ENCODE data around the gene PPP2R2C.

Gene PPP2R2C

GRCh38 chr4:6426571-6427438 lies 45.6 kb downstream of the PPP2R2C start:
- in situ Hi-C loops (cut with MboI; ENCODE audit: low sequenced_read_pairs) = no loop called here

- in situ Hi-C loops (cut with MboI; ENCODE audit: low sequenced_read_pairs) = no loop called here
These were observed 46.5 kb downstream of the PPP2R2C start for GRCh38 chr4:6425911-6426310.

- in situ Hi-C loops (cut with MboI; ENCODE audit: low sequenced_read_pairs) = no loop called here
These were observed 47.1 kb downstream of the PPP2R2C start for GRCh38 chr4:6425336-6425735.

- in situ Hi-C loops (cut with MboI; ENCODE audit: low sequenced_read_pairs) = no loop called here
These were observed 48.0 kb downstream of the PPP2R2C start for GRCh38 chr4:6424425-6424824.

GRCh38 chr4:6423575-6423974 lies 48.8 kb downstream of the PPP2R2C start:
- in situ Hi-C loops (cut with MboI; ENCODE audit: low sequenced_read_pairs) = no loop called here

GRCh38 chr4:6422866-6423265 lies 49.5 kb downstream of the PPP2R2C start:
- in situ Hi-C loops (cut with MboI; ENCODE audit: low sequenced_read_pairs) = no loop called here

- in situ Hi-C loops (cut with MboI; ENCODE audit: low sequenced_read_pairs) = no loop called here
These were observed 50.3 kb downstream of the PPP2R2C start for GRCh38 chr4:6422105-6422504.

- in situ Hi-C loops (cut with MboI; ENCODE audit: low sequenced_read_pairs) = no loop called here
These were observed 51.0 kb downstream of the PPP2R2C start for GRCh38 chr4:6421397-6421796.

- in situ Hi-C loops (cut with MboI; ENCODE audit: low sequenced_read_pairs) = no loop called here
These were observed 51.4 kb downstream of the PPP2R2C start for GRCh38 chr4:6420972-6421371.

GRCh38 chr4:6420036-6420435 lies 52.4 kb downstream of the PPP2R2C start:
- in situ Hi-C loops (cut with MboI; ENCODE audit: low sequenced_read_pairs) = no loop called here

- in situ Hi-C loops (cut with MboI; ENCODE audit: low sequenced_read_pairs) = no loop called here
These were observed 52.9 kb downstream of the PPP2R2C start for GRCh38 chr4:6419452-6420028.

- in situ Hi-C loops (cut with MboI; ENCODE audit: low sequenced_read_pairs) = no loop called here
These were observed 54.1 kb downstream of the PPP2R2C start for GRCh38 chr4:6418193-6418755.

- in situ Hi-C loops (cut with MboI; ENCODE audit: low sequenced_read_pairs) = no loop called here
These were observed 54.8 kb downstream of the PPP2R2C start for GRCh38 chr4:6417516-6418050.

GRCh38 chr4:6416518-6417286 lies 55.7 kb downstream of the PPP2R2C start:
- in situ Hi-C loops (cut with MboI; ENCODE audit: low sequenced_read_pairs) = no loop called here

- in situ Hi-C loops (cut with MboI; ENCODE audit: low sequenced_read_pairs) = no loop called here
These were observed 57.2 kb downstream of the PPP2R2C start for GRCh38 chr4:6415031-6415705.

- in situ Hi-C loops (cut with MboI; ENCODE audit: low sequenced_read_pairs) = no loop called here
These were observed 57.8 kb downstream of the PPP2R2C start for GRCh38 chr4:6414578-6414977.

- in situ Hi-C loops (cut with MboI; ENCODE audit: low sequenced_read_pairs) = no loop called here
These were observed 61.8 kb downstream of the PPP2R2C start for GRCh38 chr4:6410664-6411063.

GRCh38 chr4:6410068-6410467 lies 62.3 kb downstream of the PPP2R2C start:
- in situ Hi-C loops (cut with MboI; ENCODE audit: low sequenced_read_pairs) = no loop called here

GRCh38 chr4:6409381-6409780 lies 63.0 kb downstream of the PPP2R2C start:
- in situ Hi-C loops (cut with MboI; ENCODE audit: low sequenced_read_pairs) = no loop called here

GRCh38 chr4:6408263-6408662 lies 64.2 kb downstream of the PPP2R2C start:
- in situ Hi-C loops (cut with MboI; ENCODE audit: low sequenced_read_pairs) = no loop called here

- in situ Hi-C loops (cut with MboI; ENCODE audit: low sequenced_read_pairs) = no loop called here
These were observed 67.1 kb downstream of the PPP2R2C start for GRCh38 chr4:6405397-6405706.

All from hTERT RPE-1 (cell line).